ENCODE data around the gene GRAMD4.

- TF ChIP-seq CTCF (IDR thresholded peaks at IDR 0.05) (no peak), EZH2 (IDR thresholded peaks at IDR 0.05; ENCODE audit: borderline replicate concordance, insufficient read depth, low read depth, low read length, poor library complexity, severe bottlenecking) (no peak)
These were observed 68.8 kb downstream of the GRAMD4 start for GRCh38 chr22:46688949-46689348.

Measured in B cell (primary cell).